ENCODE data around the gene PHLPP1. TPM values are rescaled to one million over a fixed set of nuclear protein-coding genes. Genes with fewer than 3 reads are reported as not detected.
A peak's percentile ranks its signal among the peaks of the same experiment; 100 is the strongest.

Gene PHLPP1
- total and polyA plus RNA-seq, 9 of the 15 experiments (the other 6 are each of a cell fraction or from before 2014, with no cell fraction given): 0.56 to 9.0 (median 4.5) TPM

GRCh38 chr18:62714671-62715435 is 488 bp upstream of the PHLPP1 start (continued):
- TF ChIP-seq REST (IDR thresholded peaks at IDR 0.05; ENCODE audit: borderline replicate concordance) (peak; percentile 89), REST (CRISPR knock-in tag; IDR thresholded peaks at IDR 0.05; ENCODE audit: low read depth) (no peak), FOXJ3 (CRISPR knock-in tag; IDR thresholded peaks at IDR 0.05) (no peak), CTCF (IDR thresholded peaks at IDR 0.05 in 2 of 3, conservative IDR thresholded peaks at IDR 0.05 in 1 of 3; ENCODE audit: insufficient read depth in 2 of 3, low read depth in 1 of 3, low read length in 3 of 3) (peak; percentile 64 to 69 (median 68)), SAFB2 (IDR thresholded peaks at IDR 0.05; ENCODE audit: borderline replicate concordance, low read depth, low read length, severe bottlenecking) (no peak), JUND (IDR thresholded peaks at IDR 0.05; ENCODE audit: borderline replicate concordance, low read depth, low read length) (peak; percentile 6; the same call in 1 of the 2 replicates), JUND (tag; IDR thresholded peaks at IDR 0.05; ENCODE audit: borderline replicate concordance, low read depth, low read length) (peak; percentile 19; the same call in 1 of the 3 replicates), NR0B1 (IDR thresholded peaks at IDR 0.05; ENCODE audit: partially characterized antibody) (no peak), GABPB1 (CRISPR knock-in tag; IDR thresholded peaks at IDR 0.05) (0 out of 2 replicates have a peak, but pooled peaks have one; percentile 3), ZNF586 (CRISPR knock-in tag; conservative IDR thresholded peaks at IDR 0.05) (no peak), L3MBTL2 (IDR thresholded peaks at IDR 0.05) (peak; percentile 49; the same call in 1 of the 2 replicates)
- TF ChIP-seq, protein P1, sequence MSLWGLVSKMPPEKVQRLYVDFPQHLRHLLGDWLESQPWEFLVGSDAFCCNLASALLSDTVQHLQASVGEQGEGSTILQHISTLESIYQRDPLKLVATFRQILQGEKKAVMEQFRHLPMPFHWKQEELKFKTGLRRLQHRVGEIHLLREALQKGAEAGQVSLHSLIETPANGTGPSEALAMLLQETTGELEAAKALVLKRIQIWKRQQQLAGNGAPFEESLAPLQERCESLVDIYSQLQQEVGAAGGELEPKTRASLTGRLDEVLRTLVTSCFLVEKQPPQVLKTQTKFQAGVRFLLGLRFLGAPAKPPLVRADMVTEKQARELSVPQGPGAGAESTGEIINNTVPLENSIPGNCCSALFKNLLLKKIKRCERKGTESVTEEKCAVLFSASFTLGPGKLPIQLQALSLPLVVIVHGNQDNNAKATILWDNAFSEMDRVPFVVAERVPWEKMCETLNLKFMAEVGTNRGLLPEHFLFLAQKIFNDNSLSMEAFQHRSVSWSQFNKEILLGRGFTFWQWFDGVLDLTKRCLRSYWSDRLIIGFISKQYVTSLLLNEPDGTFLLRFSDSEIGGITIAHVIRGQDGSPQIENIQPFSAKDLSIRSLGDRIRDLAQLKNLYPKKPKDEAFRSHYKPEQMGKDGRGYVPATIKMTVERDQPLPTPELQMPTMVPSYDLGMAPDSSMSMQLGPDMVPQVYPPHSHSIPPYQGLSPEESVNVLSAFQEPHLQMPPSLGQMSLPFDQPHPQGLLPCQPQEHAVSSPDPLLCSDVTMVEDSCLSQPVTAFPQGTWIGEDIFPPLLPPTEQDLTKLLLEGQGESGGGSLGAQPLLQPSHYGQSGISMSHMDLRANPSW (CRISPR knock-in tag; IDR thresholded peaks at IDR 0.05): no peak
